Right atrium auricular region (tissue), 2 donors: Measurements from ENCODE around the gene RABEP1. TPM values are rescaled to one million over a fixed set of nuclear protein-coding genes. Genes with fewer than 3 reads are reported as not detected.

Experiments
- DNase-seq: peaks from one replicate; pipeline ENCODE4 v3.0.0-alpha.2; 2019; ENCODE audit warnings: low spot score
- H3K27ac ChIP-seq, 2 donors: fragments of 200-600 bp; sonication (generic); 1 replicate in 1 of 2; 2 replicates in 1 of 2; pipeline ENCODE4 v1.5.1; 2016 to 2019
- H3K27me3 ChIP-seq, 2 donors: fragments of 200-600 bp; sonication (generic); one replicate each; pipeline versions ENCODE4 v1.5.1 to v1.6.0; 2017 to 2019
- H3K36me3 ChIP-seq: fragments of 200-600 bp; sonication (generic); one replicate; pipeline ENCODE4 v1.5.1; 2016
- H3K4me1 ChIP-seq, 2 donors: fragments of 200-600 bp; sonication (generic); one replicate each; pipeline versions ENCODE4 v1.5.1 to v1.6.0; 2017 to 2019
- H3K4me3 ChIP-seq, 2 donors: fragments of 200-600 bp; sonication (generic); 1 replicate in 1 of 2; 2 replicates in 1 of 2; pipeline ENCODE4 v1.5.1; 2017 to 2019; ENCODE audit warnings: mild to moderate bottlenecking in 1 of 2, moderate library complexity in 1 of 2
- H3K9me3 ChIP-seq, 2 donors: fragments of 200-600 bp; sonication (generic); one replicate each; pipeline ENCODE4 v1.5.1; 2019
- CTCF ChIP-seq, 2 donors: fragments of 200-600 bp; sonication (generic); IDR thresholded peaks; one replicate each; pipeline ENCODE4 v1.5.1; 2019; ENCODE audit warnings: antibody characterized with exemption in 2 of 2
- total RNA-seq, 2 donors: library from RNA; depleted of rRNA; stranded (reverse); fragments of >200 nt; gene quantifications; one replicate each; pipeline ENCODE4 v1.1.0, GENCODE V29; 2016

The RABEP1 gene
- total RNA-seq, 2 donors from 2014 or later = 29.6 to 34.1 TPM

- Histone ChIP-seq H3K4me3 (no peak overlapping the region), H3K9me3 (no peaks in the 10 kb centered on the region), H3K27me3 (no peaks in the 10 kb centered on the region), H3K36me3 (no peaks in the 10 kb centered on the region), H3K27ac (no peak overlapping the region), H3K4me1 (peaks cover 0 to 30% of the 10 kb centered on the region in 2 donors)
- DNase-seq = no peak
- no peak for TF ChIP-seq CTCF (IDR thresholded peaks at IDR 0.05)
These were observed 2.6 kb downstream of the RABEP1 start for GRCh38 chr17:5284681-5285080.

GRCh38 chr17:5286846-5287245 lies 4.8 kb downstream of the RABEP1 start:
- no peaks in the 10 kb centered on the region for H3K9me3 ChIP-seq
- no peak overlapping the region for H3K27ac ChIP-seq
- H3K4me3 ChIP-seq = no peak overlapping the region
- peaks cover 0 to 25% of the 10 kb centered on the region in 2 donors for H3K4me1 ChIP-seq
- H3K36me3 ChIP-seq = no peaks in the 10 kb centered on the region
- no peak for DNase-seq
- no peak for TF ChIP-seq CTCF (IDR thresholded peaks at IDR 0.05)
- H3K27me3 ChIP-seq = no peaks in the 10 kb centered on the region

- H3K36me3 ChIP-seq = no peaks in the 10 kb centered on the region
- TF ChIP-seq CTCF (IDR thresholded peaks at IDR 0.05) = no peak
- H3K4me1 ChIP-seq = peaks cover 0 to 5% of the 10 kb centered on the region in 2 donors
- DNase-seq = no peak
- H3K27me3 ChIP-seq = no peaks in the 10 kb centered on the region
- H3K27ac ChIP-seq = no peak overlapping the region
- no peak overlapping the region for H3K4me3 ChIP-seq
- no peaks in the 10 kb centered on the region for H3K9me3 ChIP-seq
These were observed 9.7 kb downstream of the RABEP1 start for GRCh38 chr17:5291683-5292350.

- Histone ChIP-seq H3K27me3 (no peaks in the 10 kb centered on the region), H3K4me1 (peaks cover 0 to 25% of the 10 kb centered on the region in 2 donors), H3K36me3 (no peaks in the 10 kb centered on the region), H3K4me3 (no peak overlapping the region), H3K27ac (no peak overlapping the region), H3K9me3 (no peaks in the 10 kb centered on the region)
- no peak for DNase-seq
- no peak for TF ChIP-seq CTCF (IDR thresholded peaks at IDR 0.05)
These were observed 15.2 kb downstream of the RABEP1 start for GRCh38 chr17:5297245-5297644.

GRCh38 chr17:5299383-5299782 lies 17.3 kb downstream of the RABEP1 start:
- Histone ChIP-seq H3K27me3 (no peaks in the 10 kb centered on the region), H3K27ac (no peak overlapping the region), H3K9me3 (no peaks in the 10 kb centered on the region), H3K4me1 (peaks cover 0 to 25% of the 10 kb centered on the region in 2 donors), H3K4me3 (no peak overlapping the region), H3K36me3 (no peaks in the 10 kb centered on the region)
- no peak for TF ChIP-seq CTCF (IDR thresholded peaks at IDR 0.05)
- no peak for DNase-seq

- no peak for DNase-seq
- Histone ChIP-seq H3K27ac (no peak overlapping the region), H3K4me3 (no peak overlapping the region), H3K36me3 (no peaks in the 10 kb centered on the region), H3K27me3 (no peaks in the 10 kb centered on the region), H3K4me1 (peaks cover 0 to 15% of the 10 kb centered on the region in 2 donors), H3K9me3 (no peaks in the 10 kb centered on the region)
- TF ChIP-seq CTCF (IDR thresholded peaks at IDR 0.05) = no peak
These were observed 22.6 kb downstream of the RABEP1 start for GRCh38 chr17:5304636-5305035.
